ENCODE results near the gene ZDHHC20.
A peak's percentile ranks its signal among the peaks of the same experiment; 100 is the strongest.
"Not testable (repeated sequence)": the region's sequence is repeated elsewhere in the genome, so short reads cannot be mapped to it uniquely, and the experiment has no call there.

ZDHHC20 gene

GRCh38 chr13:21453387-21454081 is 5.6 kb downstream of the ZDHHC20 start:
- Mint-ChIP-seq H3K4me1 (peaks cover 51% of the 10 kb centered on the region), H3K27ac (no peak overlapping the region), H3K36me3 (peaks cover 12% of the 10 kb centered on the region), H3K9me3 (peaks cover 8% of the 10 kb centered on the region), H3K4me3 (no peak overlapping the region)
- DNase-seq (ENCODE audit: low spot score in 2 of 2) (no peak), ATAC-seq (no peak)

DNA sequence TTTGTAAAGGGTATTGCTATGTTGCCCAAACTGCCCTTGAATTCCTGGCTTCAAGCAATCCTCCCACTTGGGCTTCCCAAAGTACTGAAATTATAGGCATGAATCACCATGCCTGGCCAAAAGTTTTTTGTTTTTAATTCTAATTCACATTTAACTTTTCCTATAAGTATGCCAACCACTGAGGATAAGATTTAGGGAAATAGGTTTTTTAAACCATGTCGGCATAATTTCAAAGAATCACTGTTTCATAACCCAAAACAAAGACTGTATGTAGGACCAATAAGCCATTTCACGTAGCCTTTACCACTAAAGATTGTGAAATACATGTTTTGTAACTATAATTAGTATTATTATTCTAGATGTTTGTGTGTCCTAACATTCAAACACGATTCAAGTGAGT is 8.2 kb downstream of the ZDHHC20 start:
- Mint-ChIP-seq H3K9me3 (peaks cover 8% of the 10 kb centered on the region), H3K27ac (no peak overlapping the region), H3K4me1 (peaks cover 42% of the 10 kb centered on the region), H3K36me3 (peaks cover 5% of the 10 kb centered on the region), H3K4me3 (no peak overlapping the region)
- DNase-seq (ENCODE audit: low spot score in 2 of 2) (no peak), ATAC-seq (no peak)

GRCh38 chr13:21446656-21447055 is 12.4 kb downstream of the ZDHHC20 start:
- no peaks in the 10 kb centered on the region for H3K9me3 Mint-ChIP-seq
- H3K4me3 Mint-ChIP-seq, result no peak overlapping the region
- DNase-seq (ENCODE audit: low spot score in 2 of 2), result no peak
- no peak for ATAC-seq
- peaks cover 5% of the 10 kb centered on the region for H3K36me3 Mint-ChIP-seq
- H3K4me1 Mint-ChIP-seq, result peaks cover 49% of the 10 kb centered on the region
- H3K27ac Mint-ChIP-seq, result peak overlapping the region; percentile 52

DNA sequence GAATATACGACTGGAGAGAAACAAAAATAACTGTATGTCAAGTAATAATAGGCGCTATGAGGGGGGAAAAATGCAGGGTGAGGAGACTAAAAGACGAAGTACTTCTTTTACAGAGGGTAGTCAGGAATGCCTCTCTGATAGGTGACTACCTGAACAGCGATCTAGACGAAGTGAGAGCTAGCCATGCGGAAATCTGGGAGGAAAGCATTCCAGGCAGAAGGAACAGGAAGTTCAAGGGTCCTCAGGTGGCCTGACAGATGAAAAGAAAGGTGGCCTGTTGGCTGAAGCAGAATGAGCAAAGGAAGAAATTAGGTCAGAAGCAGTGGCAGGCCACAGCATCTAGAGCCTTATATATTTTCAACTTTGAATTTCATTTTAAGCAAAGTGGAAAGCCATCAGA is 13.3 kb downstream of the ZDHHC20 start:
- no peak overlapping the region for H3K4me3 Mint-ChIP-seq
- ATAC-seq (no peak), DNase-seq (ENCODE audit: low spot score in 2 of 2) (no peak)
- no peaks in the 10 kb centered on the region for H3K9me3 Mint-ChIP-seq
- H3K36me3 Mint-ChIP-seq, result peaks cover 8% of the 10 kb centered on the region
- no peak overlapping the region for H3K27ac Mint-ChIP-seq
- H3K4me1 Mint-ChIP-seq, result peaks cover 46% of the 10 kb centered on the region

DNA sequence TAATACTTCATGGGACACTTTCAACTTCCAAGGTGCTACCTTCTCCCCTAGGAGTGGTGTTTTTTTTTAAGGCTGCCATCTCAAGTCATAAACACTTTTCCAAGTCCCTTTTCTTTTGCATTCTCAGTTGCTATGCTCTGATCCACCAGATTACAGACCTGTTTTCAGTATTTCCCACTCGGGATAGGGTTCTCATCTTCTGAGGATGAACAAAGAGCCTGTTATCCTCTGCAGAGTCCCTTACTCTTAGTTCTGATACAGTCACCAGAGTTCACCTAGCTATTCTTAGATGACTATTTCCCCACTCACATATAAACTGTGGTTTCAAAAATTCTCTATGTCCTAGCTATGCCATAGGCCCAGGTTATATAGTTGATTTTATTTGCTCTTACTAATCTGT is 15.9 kb downstream of the ZDHHC20 start:
- no peak overlapping the region for H3K4me3 Mint-ChIP-seq
- ATAC-seq, result no peak
- peaks cover 39% of the 10 kb centered on the region for H3K4me1 Mint-ChIP-seq
- no peak for DNase-seq (ENCODE audit: low spot score in 2 of 2)
- H3K9me3 Mint-ChIP-seq, result peaks cover 2% of the 10 kb centered on the region
- H3K36me3 Mint-ChIP-seq, result peaks cover 4% of the 10 kb centered on the region
- H3K27ac Mint-ChIP-seq, result no peak overlapping the region

GRCh38 chr13:21436582-21436981 is 22.5 kb downstream of the ZDHHC20 start:
- Mint-ChIP-seq H3K4me1 (peaks cover 25% of the 10 kb centered on the region), H3K36me3 (peaks cover 4% of the 10 kb centered on the region), H3K4me3 (no peak overlapping the region), H3K9me3 (peaks cover 3% of the 10 kb centered on the region), H3K27ac (peak overlapping the region; percentile 61)
- ATAC-seq (no peak), DNase-seq (ENCODE audit: low spot score in 2 of 2) (no peak)

GRCh38 chr13:21435687-21436151 is 23.4 kb downstream of the ZDHHC20 start:
- Mint-ChIP-seq H3K36me3 (peaks cover 1% of the 10 kb centered on the region), H3K27ac (peak overlapping the region; percentile 2), H3K4me3 (peak overlapping the region; percentile 6), H3K9me3 (peaks cover 5% of the 10 kb centered on the region), H3K4me1 (peaks cover 25% of the 10 kb centered on the region)
- DNase-seq (ENCODE audit: low spot score in 2 of 2) (peak; percentile 21 to 70), ATAC-seq (peak; percentile 99)

DNA sequence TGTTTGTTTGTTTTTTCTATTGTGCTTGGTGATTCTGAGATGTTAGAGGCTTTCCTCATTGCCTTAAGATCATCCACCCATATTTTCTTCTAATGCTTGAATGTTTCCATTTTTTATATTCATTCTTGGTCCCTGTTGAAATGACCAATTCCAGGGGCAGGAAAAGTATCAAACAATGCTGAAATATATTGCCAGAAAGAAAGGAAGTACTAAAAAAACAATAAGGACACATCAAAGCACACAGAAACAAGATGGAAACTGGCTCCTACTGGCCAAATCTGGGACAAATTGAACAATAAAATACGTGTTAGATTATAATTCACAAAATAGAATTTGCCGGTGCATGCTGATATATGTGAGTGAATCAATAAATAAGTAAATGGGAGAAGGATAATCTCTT is 23.9 kb downstream of the ZDHHC20 start:
- no peak for DNase-seq (ENCODE audit: low spot score in 2 of 2)
- H3K36me3 Mint-ChIP-seq, result no peaks in the 10 kb centered on the region
- peak overlapping the region; percentile 6 for H3K4me3 Mint-ChIP-seq
- H3K27ac Mint-ChIP-seq, result peak overlapping the region; percentile 2
- peaks cover 6% of the 10 kb centered on the region for H3K9me3 Mint-ChIP-seq
- no peak for ATAC-seq
- H3K4me1 Mint-ChIP-seq, result peaks cover 25% of the 10 kb centered on the region

DNA sequence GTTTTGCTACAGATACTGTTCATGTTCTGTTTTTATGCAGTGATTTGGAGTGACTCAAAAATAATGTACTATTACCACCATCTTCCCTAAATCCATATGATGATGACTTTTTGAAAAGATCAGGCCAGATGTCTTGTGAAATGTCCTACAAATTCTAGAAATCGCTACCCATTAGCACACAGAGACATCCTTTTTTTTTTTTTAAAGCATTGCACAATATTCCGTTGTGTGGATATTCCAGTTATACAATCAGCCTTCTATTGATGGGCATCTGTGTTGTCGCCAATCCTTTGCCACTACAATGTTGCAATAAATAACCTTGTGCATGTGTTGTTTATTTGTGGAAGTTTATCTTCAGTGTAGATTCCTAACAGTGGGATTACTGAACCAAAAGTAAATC is 24.5 kb downstream of the ZDHHC20 start:
- no peak for ATAC-seq
- Mint-ChIP-seq H3K4me1 (peaks cover 25% of the 10 kb centered on the region), H3K27ac (no peak overlapping the region), H3K36me3 (no peaks in the 10 kb centered on the region), H3K4me3 (no peak overlapping the region), H3K9me3 (peaks cover 13% of the 10 kb centered on the region)
- DNase-seq (ENCODE audit: low spot score in 2 of 2), result no peak

- Mint-ChIP-seq H3K4me3 (no peak overlapping the region), H3K9me3 (peaks cover 13% of the 10 kb centered on the region), H3K27ac (no peak overlapping the region), H3K4me1 (peaks cover 15% of the 10 kb centered on the region), H3K36me3 (no peaks in the 10 kb centered on the region)
- DNase-seq (ENCODE audit: low spot score in 2 of 2) (no peak), ATAC-seq (no peak)
Measured at GRCh38 chr13:21429211-21429610, 29.9 kb downstream of the ZDHHC20 start.

DNA sequence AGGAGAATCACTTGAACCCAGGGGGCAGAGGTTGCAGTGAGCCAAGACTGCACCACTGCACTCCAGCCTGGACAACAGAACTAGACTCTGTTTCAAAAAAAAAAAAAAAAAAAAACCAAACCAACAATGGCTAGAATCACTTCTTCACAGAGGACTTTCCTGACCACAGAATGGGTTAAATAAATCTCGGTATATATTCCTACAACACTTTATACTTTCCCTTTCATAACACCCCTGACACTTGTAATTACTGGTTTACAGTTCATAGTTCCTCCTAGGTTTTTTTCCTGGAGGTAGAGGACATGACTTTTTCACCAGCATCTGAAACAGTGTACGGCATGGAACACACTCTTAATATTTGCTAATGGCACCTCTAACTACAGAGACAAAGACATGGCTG is 31.4 kb downstream of the ZDHHC20 start:
- no peak overlapping the region for H3K4me3 Mint-ChIP-seq
- peaks cover 17% of the 10 kb centered on the region for H3K4me1 Mint-ChIP-seq
- peaks cover 2% of the 10 kb centered on the region for H3K36me3 Mint-ChIP-seq
- H3K27ac Mint-ChIP-seq, result no peak overlapping the region
- H3K9me3 Mint-ChIP-seq, result peaks cover 13% of the 10 kb centered on the region
- ATAC-seq (no peak), DNase-seq (ENCODE audit: low spot score in 2 of 2) (no peak)

GRCh38 chr13:21426238-21426637 is 32.9 kb downstream of the ZDHHC20 start:
- DNase-seq (ENCODE audit: low spot score in 2 of 2), result no peak
- H3K27ac Mint-ChIP-seq, result no peak overlapping the region
- ATAC-seq, result peak; percentile 91
- H3K4me3 Mint-ChIP-seq, result no peak overlapping the region
- H3K4me1 Mint-ChIP-seq, result peaks cover 20% of the 10 kb centered on the region
- peaks cover 6% of the 10 kb centered on the region for H3K36me3 Mint-ChIP-seq
- peaks cover 13% of the 10 kb centered on the region for H3K9me3 Mint-ChIP-seq

- Mint-ChIP-seq H3K4me1 (peaks cover 11% of the 10 kb centered on the region), H3K4me3 (no peak overlapping the region), H3K9me3 (no peaks in the 10 kb centered on the region), H3K27ac (no peak overlapping the region), H3K36me3 (peaks cover 32% of the 10 kb centered on the region)
- peak; percentile 75 for ATAC-seq
- DNase-seq (ENCODE audit: low spot score in 2 of 2), result no peak
Measured at GRCh38 chr13:21420706-21421105, 38.4 kb downstream of the ZDHHC20 start.

- H3K36me3 Mint-ChIP-seq, result peaks cover 70% of the 10 kb centered on the region
- H3K4me1 Mint-ChIP-seq, result peaks cover 6% of the 10 kb centered on the region
- H3K27ac Mint-ChIP-seq, result no peak overlapping the region
- H3K9me3 Mint-ChIP-seq, result peaks cover 3% of the 10 kb centered on the region
- ATAC-seq (no peak), DNase-seq (ENCODE audit: low spot score in 2 of 2) (no peak)
- no peak overlapping the region for H3K4me3 Mint-ChIP-seq
Measured at GRCh38 chr13:21413013-21413412, 46.1 kb downstream of the ZDHHC20 start.

GRCh38 chr13:21410453-21410852 is 48.6 kb downstream of the ZDHHC20 start:
- H3K9me3 Mint-ChIP-seq, H3K4me3 Mint-ChIP-seq: not testable (repeated sequence)
- H3K36me3 Mint-ChIP-seq, result peaks cover 60% of the 10 kb centered on the region

DNA sequence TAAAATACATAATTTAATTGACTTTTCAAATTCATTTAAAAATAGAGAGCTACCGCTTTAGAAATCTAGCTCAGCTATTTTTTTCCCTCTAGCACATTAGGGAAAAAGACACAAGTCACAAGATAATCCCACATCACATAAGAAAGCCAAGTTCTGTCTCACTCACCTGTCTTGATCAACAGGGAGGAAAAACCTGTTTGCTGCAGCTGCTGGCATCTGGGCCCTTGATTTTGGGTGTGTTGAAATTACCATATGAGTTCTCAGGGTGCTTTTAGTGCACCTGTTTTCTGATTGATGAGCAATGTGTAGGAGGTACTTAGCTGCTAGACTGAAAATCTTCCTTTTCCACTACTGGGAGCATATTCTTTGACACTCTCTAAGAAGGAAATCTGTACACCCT is 53.8 kb downstream of the ZDHHC20 start:
- Mint-ChIP-seq H3K4me1 (peaks cover 6% of the 10 kb centered on the region), H3K27ac (no peak overlapping the region), H3K4me3 (no peak overlapping the region), H3K36me3 (peaks cover 59% of the 10 kb centered on the region), H3K9me3 (peaks cover 3% of the 10 kb centered on the region)
- ATAC-seq, result no peak
- no peak for DNase-seq (ENCODE audit: low spot score in 2 of 2)

More at GRCh38 chr13:21410453-21410852, 48.6 kb downstream of the ZDHHC20 start:
- not testable (repeated sequence) for ATAC-seq; H3K4me1 Mint-ChIP-seq; DNase-seq (ENCODE audit: low spot score in 2 of 2)
- peak overlapping the region; percentile 23 for H3K27ac Mint-ChIP-seq

Data from stimulated activated effector memory CD8-positive, alpha-beta T cell treated with anti-CD3 and anti-CD28 coated beads, Interleukin-12 subunit alpha, Interleukin-12 subunit beta, amount 100 ng/mL, for 72 hours (primary cell).